HG03342 (cell line): Measurements from ENCODE around the gene ARHGAP15.

ENCODE experiments used
- ATAC-seq: cut with Tn5 transposase; IDR thresholded peaks from one replicate; pipeline ENCODE4 v1.9.1; 2021; ENCODE audit warnings: mild to moderate bottlenecking, moderate library complexity; ENCODE audit not compliant: unreplicated experiment

ARHGAP15 gene

GRCh38 chr2:143333168-143333791 is 204.1 kb downstream of the ARHGAP15 start:
- ATAC-seq: no peak

GRCh38 chr2:143333847-143334246 is 204.6 kb downstream of the ARHGAP15 start:
- ATAC-seq: no peak

- ATAC-seq: no peak
These were observed 205.6 kb downstream of the ARHGAP15 start for GRCh38 chr2:143334837-143335236.

GRCh38 chr2:143336719-143337210 is 207.5 kb downstream of the ARHGAP15 start:
- no peak for ATAC-seq

GRCh38 chr2:143341478-143341877 is 212.3 kb downstream of the ARHGAP15 start:
- ATAC-seq: no peak

GRCh38 chr2:143344780-143345179 is 215.6 kb downstream of the ARHGAP15 start:
- ATAC-seq: no peak

GRCh38 chr2:143345887-143346787 is 216.9 kb downstream of the ARHGAP15 start:
- ATAC-seq: no peak

- no peak for ATAC-seq
These were observed 218.1 kb downstream of the ARHGAP15 start for GRCh38 chr2:143347271-143347695.

- ATAC-seq: no peak
These were observed 218.7 kb downstream of the ARHGAP15 start for GRCh38 chr2:143347901-143348414.

- ATAC-seq: no peak
These were observed 225.0 kb downstream of the ARHGAP15 start for GRCh38 chr2:143354050-143354750.

- no peak for ATAC-seq
These were observed 226.7 kb downstream of the ARHGAP15 start for GRCh38 chr2:143355870-143356269.

- no peak for ATAC-seq
These were observed 227.1 kb downstream of the ARHGAP15 start for GRCh38 chr2:143356336-143356735.

GRCh38 chr2:143356736-143357446 is 227.7 kb downstream of the ARHGAP15 start:
- no peak for ATAC-seq

- ATAC-seq: no peak
These were observed 228.7 kb downstream of the ARHGAP15 start for GRCh38 chr2:143357966-143358365.

GRCh38 chr2:143361346-143361745 is 232.1 kb downstream of the ARHGAP15 start:
- ATAC-seq: no peak

GRCh38 chr2:143371616-143372015 is 242.4 kb downstream of the ARHGAP15 start:
- ATAC-seq: no peak

GRCh38 chr2:143375384-143375880 is 246.2 kb downstream of the ARHGAP15 start:
- no peak for ATAC-seq

GRCh38 chr2:143378996-143379395 is 249.8 kb downstream of the ARHGAP15 start:
- ATAC-seq: no peak

GRCh38 chr2:143379955-143380354 is 250.7 kb downstream of the ARHGAP15 start:
- ATAC-seq: no peak

- no peak for ATAC-seq
These were observed 253.4 kb downstream of the ARHGAP15 start for GRCh38 chr2:143382573-143382972.
